Activated naive CD8-positive, alpha-beta T cell treated with anti-CD3 and anti-CD28 coated beads, Interleukin-2, amount 50 U/mL, for 24 hours (primary cell): Measurements from ENCODE around the gene F10.
"Not testable (repeated sequence)": the region's sequence is repeated elsewhere in the genome, so short reads cannot be mapped to it uniquely, and the experiment has no call there.

Experiments used
- ATAC-seq: fragments of 150-1000 bp; cut with Tn5 transposase; one replicate; pipeline ENCODE4 v1.10.0; 2021
- DNase-seq: peaks from one replicate; pipeline ENCODE4 v3.0.0; 2021
- H3K27ac Mint-ChIP-seq: one replicate; pipeline ENCODE4 v1.8.0; 2021; ENCODE audit warnings: mild to moderate bottlenecking, mixed read lengths
- H3K27me3 Mint-ChIP-seq: one replicate; pipeline ENCODE4 v1.8.0; 2021; ENCODE audit warnings: mixed read lengths
- H3K36me3 Mint-ChIP-seq: one replicate; pipeline ENCODE4 v1.8.0; 2021; ENCODE audit warnings: low read depth, mixed read lengths
- H3K4me1 Mint-ChIP-seq: one replicate; pipeline ENCODE4 v1.8.0; 2021; ENCODE audit warnings: mixed read lengths
- H3K4me3 Mint-ChIP-seq: one replicate; pipeline ENCODE4 v1.8.0; 2021; ENCODE audit warnings: mild to moderate bottlenecking, moderate library complexity, mixed read lengths
- H3K9me3 Mint-ChIP-seq: one replicate; pipeline ENCODE4 v1.8.0; 2021; ENCODE audit warnings: mixed read lengths

Gene F10

DNA sequence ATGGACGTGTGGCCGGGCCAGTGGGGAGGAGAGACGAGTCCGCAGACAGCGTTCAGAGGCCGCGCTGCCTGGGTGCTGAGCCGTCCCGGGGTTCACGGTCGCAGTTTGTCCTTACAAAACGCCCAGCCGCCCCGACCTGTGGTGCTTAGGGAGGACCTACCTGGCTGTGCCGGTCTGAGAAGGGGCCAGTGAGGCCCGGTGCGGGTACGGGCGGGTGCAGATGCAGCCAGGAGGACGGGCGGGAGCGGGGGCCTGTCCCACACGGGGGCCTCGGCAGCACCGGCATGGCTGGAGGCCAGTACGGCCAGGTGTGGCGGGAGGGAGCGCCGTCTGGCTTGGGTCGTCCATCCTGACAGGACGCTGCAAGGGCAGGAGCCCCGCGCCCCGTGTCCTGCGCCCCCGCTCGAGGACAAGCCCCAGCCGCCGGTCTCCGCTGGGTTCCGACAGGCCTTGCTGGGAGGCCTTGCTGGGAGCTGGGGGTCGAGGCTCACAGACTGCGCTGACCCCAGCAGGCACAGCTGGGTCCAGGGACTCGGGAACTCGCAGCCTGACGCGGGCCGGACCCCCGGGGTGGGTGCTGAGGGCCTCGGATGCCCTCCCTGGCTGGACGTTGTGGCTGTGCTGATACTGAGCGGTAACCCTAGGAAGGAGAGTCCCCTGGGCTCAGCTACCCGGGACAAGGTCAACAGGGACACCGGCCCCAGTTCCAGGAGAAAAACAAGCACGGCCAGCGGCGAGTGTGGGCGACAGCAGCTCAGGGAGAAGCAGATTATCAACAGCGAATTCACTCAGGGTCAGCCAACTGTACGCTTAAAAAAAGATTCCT lies 30.6 kb downstream of the F10 start:
- H3K4me3 Mint-ChIP-seq = peak overlapping the region; percentile 74
- peaks cover 19% of the 10 kb centered on the region for H3K27me3 Mint-ChIP-seq
- peaks cover 13% of the 10 kb centered on the region for H3K9me3 Mint-ChIP-seq
- ATAC-seq (peak; percentile 35), DNase-seq (peak; percentile 17)
- H3K36me3 Mint-ChIP-seq = no peaks in the 10 kb centered on the region
- H3K4me1 Mint-ChIP-seq = peaks cover 16% of the 10 kb centered on the region
- peak overlapping the region; percentile 64 for H3K27ac Mint-ChIP-seq

DNA sequence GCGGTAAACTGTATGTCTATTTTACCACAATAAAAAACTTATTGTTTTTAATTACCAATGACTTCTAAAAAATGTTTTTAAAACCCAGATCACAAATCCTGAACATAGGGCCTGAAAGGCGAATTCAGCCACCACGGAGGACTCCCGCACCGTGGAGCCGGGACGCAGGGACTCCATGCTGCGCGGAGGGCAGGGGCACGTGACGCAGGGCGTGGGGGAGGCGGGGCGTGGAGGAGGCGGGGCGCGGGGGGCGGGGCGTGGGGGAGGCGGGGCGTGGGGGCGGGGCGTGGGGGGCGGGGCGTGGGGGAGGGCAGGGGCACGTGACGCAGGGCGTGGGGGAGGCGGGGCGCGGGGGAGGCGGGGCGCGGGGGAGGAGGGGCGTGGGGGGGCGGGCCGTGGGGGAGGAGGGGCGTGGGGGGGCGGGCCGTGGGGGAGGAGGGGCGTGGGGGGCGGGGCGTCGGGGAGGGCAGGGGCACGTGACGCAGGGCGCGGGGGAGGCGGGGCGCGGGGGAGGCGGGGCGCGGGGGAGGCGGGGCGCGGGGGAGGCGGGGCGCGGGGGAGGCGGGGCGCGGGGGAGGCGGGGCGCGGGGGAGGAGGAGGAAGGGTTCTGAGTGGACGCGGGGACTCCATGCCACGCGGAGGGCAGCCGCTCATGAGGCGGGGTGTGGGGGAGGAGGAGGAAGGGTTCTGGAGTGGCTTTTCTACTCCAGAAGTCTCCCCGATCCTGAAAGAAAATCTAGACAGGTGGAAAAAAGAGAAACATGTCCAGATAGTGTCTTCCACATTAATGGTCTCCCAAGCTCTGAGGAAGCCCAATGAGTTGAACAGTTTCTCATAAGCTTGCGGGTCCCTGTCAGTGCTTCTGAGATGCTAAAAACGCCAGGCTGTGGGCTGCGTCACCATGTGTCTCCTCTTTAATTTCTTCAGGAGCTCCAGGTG lies 31.5 kb downstream of the F10 start:
- Mint-ChIP-seq H3K27ac (peak overlapping the region; percentile 62), H3K4me1 (peaks cover 16% of the 10 kb centered on the region), H3K9me3 (peaks cover 13% of the 10 kb centered on the region), H3K27me3 (peaks cover 19% of the 10 kb centered on the region), H3K4me3 (peak overlapping the region; percentile 74), H3K36me3 (no peaks in the 10 kb centered on the region)
- ATAC-seq (peak; percentile 42), DNase-seq (peak; percentile 66)

DNA sequence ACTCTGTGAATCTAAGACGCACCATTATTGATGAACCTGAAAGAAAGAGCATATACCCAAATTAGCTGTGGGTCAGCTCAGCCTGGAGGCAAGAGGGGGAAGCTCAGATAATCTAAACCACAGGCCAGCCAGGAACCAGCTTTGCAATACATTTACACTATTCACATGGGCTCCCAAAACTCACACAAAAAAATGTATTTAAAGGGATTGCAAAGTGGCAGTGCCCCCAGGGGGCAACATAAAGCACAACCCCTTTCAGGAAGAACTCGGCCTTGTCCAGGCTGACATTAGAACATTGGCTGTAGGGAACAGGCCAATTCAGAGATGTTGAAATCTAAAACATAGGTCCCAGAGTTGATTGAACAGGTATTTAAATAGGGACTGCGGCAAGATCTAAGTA lies 32.6 kb downstream of the F10 start:
- H3K4me1 Mint-ChIP-seq = peaks cover 19% of the 10 kb centered on the region
- H3K9me3 Mint-ChIP-seq = peaks cover 13% of the 10 kb centered on the region
- no peak overlapping the region for H3K27ac Mint-ChIP-seq
- no peaks in the 10 kb centered on the region for H3K36me3 Mint-ChIP-seq
- ATAC-seq = no peak
- H3K4me3 Mint-ChIP-seq = no peak overlapping the region
- peaks cover 18% of the 10 kb centered on the region for H3K27me3 Mint-ChIP-seq
- no peak for DNase-seq

GRCh38 chr13:113155982-113156655 lies 33.5 kb downstream of the F10 start:
- peaks cover 13% of the 10 kb centered on the region for H3K27me3 Mint-ChIP-seq
- no peak overlapping the region for H3K27ac Mint-ChIP-seq
- H3K9me3 Mint-ChIP-seq = peaks cover 13% of the 10 kb centered on the region
- no peaks in the 10 kb centered on the region for H3K36me3 Mint-ChIP-seq
- H3K4me3 Mint-ChIP-seq = no peak overlapping the region
- H3K4me1 Mint-ChIP-seq = peaks cover 20% of the 10 kb centered on the region
- no peak for ATAC-seq
- no peak for DNase-seq

- Mint-ChIP-seq H3K9me3 (peaks cover 13% of the 10 kb centered on the region), H3K27me3 (peaks cover 6% of the 10 kb centered on the region), H3K4me1 (peaks cover 21% of the 10 kb centered on the region), H3K4me3 (no peak overlapping the region), H3K27ac (no peak overlapping the region), H3K36me3 (no peaks in the 10 kb centered on the region)
- ATAC-seq (no peak), DNase-seq (no peak)
Measured at GRCh38 chr13:113157206-113157928, 34.8 kb downstream of the F10 start.

DNA sequence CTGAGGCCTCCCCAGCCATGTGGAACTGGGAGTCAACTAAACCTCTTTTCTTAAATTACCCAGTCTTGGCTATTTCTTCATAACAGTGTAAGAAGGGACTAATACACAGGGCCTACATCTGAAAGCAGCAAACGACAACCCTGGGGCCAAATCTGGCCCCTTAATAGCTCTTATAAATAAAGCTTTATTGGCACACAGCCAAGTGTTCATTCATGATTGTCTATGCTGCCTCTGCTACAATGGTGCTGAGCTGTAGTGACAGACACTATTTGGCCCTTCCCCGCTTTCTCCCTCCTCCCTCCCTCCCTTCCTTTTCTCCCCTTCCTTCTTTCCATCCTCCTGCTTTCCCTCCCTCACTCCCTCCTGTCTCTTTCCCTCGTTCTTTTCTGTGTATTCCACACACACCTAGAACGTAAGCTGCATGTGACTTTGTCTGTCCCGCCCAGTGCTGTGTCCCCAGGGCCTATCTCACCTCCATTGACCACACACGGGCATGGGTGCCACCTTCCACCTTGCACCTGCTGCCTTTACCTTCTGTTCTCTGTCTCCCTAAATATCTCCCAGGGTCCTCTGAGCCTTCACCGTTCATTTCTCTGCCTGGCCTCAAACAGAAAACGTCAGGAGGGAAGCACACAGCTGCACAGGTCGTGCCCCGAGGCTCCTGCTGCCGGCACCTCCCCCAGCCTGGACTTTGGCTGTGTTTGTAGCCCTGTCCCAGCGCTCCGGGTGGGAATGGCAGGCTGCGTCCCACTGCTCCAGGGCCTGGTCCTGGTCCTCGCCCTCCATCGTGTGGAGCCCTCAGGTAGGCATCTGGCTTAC lies 35.5 kb downstream of the F10 start, which contains the start of gene PROZ:
Gene PROZ (plus strand): TSS at position 720 of the 819 bp plus-strand sequence. CDS start 13 bp downstream, at position 733.
- no peaks in the 10 kb centered on the region for H3K36me3 Mint-ChIP-seq
- H3K4me1 Mint-ChIP-seq = peaks cover 16% of the 10 kb centered on the region
- peaks cover 13% of the 10 kb centered on the region for H3K9me3 Mint-ChIP-seq
- DNase-seq = no peak
- H3K27ac Mint-ChIP-seq = no peak within 1 kb of the TSS
- H3K4me3 Mint-ChIP-seq = no peak within 1 kb of the TSS
- H3K27me3 Mint-ChIP-seq = no peaks in the 10 kb centered on the region
- no peak for ATAC-seq

DNA sequence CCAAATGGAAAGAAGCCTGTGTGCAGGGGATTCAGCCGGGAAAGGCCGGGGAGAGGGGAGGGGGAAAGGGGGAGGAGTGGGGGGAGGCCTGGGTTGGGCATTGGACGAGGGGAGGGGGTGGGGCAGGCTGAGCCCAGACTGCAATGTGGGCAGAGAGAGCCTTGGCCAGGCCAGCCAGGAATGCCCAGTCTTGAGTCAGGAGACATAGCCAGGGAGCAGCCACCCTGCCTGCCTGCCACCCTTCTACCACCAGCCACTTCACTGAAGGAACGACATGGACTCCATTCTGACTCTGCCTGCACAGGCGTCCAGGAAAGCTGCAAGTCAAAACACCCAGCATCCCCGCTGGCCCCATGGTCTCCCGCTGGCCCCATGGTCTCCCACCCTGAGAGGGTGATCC lies 36.3 kb downstream of the F10 start:
- no peak overlapping the region for H3K27ac Mint-ChIP-seq
- ATAC-seq (no peak), DNase-seq (no peak)
- peaks cover 17% of the 10 kb centered on the region for H3K4me1 Mint-ChIP-seq
- peaks cover 13% of the 10 kb centered on the region for H3K9me3 Mint-ChIP-seq
- H3K36me3 Mint-ChIP-seq = no peaks in the 10 kb centered on the region
- H3K4me3 Mint-ChIP-seq = no peak overlapping the region
- peaks cover 4% of the 10 kb centered on the region for H3K27me3 Mint-ChIP-seq

GRCh38 chr13:113159701-113160100 lies 37.1 kb downstream of the F10 start:
- Mint-ChIP-seq H3K36me3 (no peaks in the 10 kb centered on the region), H3K27ac (no peak overlapping the region), H3K27me3 (peaks cover 4% of the 10 kb centered on the region), H3K9me3 (peaks cover 12% of the 10 kb centered on the region), H3K4me3 (no peak overlapping the region), H3K4me1 (peaks cover 17% of the 10 kb centered on the region)
- ATAC-seq (no peak), DNase-seq (no peak)

DNA sequence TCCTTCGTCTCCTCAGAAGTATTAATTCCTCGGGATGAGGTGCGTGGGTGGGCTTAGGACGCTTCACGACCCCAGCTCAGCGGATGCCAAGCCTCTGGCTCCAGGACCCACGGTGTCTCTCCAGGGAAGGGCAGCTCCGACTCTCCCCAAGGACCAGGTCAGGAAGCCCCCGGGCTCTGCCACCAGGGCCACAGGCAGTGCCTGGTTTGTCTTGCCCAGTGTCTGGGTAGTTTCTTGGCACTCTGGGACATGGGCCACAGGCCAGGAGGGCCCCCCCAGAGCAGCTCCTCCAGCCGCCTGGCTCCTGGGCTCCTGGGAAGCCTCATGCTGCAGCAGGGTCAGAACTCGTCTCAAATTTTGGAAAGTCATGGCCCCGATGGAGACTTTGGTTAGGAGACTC lies 38.4 kb downstream of the F10 start:
- no peaks in the 10 kb centered on the region for H3K9me3 Mint-ChIP-seq
- ATAC-seq (no peak), DNase-seq (no peak)
- peak overlapping the region; percentile 40 for H3K4me3 Mint-ChIP-seq
- H3K36me3 Mint-ChIP-seq = no peaks in the 10 kb centered on the region
- H3K27ac Mint-ChIP-seq = no peak overlapping the region
- H3K27me3 Mint-ChIP-seq = peaks cover 4% of the 10 kb centered on the region
- H3K4me1 Mint-ChIP-seq = peaks cover 19% of the 10 kb centered on the region

DNA sequence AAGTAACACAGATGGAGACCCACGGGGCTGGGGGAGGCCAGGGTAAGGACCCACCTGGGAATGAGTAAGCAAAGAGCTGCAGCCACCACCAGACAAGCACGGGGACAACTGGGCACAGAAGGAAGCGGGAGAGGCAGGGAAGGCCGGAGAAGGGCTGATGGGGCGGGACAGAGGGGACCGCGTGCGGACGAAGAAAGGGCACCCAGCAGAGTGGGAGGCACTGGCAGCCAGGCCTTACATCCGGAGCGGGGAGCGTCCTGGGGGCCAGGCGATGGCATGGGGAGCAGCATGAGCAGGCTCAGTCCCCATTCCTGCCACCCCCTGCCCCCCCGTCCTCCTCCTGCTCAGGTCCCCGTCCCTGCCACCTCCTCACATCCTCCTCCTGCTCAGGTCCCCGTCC lies 38.8 kb downstream of the F10 start:
- peak overlapping the region; percentile 40 for H3K4me3 Mint-ChIP-seq
- H3K27ac Mint-ChIP-seq = no peak overlapping the region
- no peak for DNase-seq
- H3K27me3 Mint-ChIP-seq = peaks cover 4% of the 10 kb centered on the region
- no peak for ATAC-seq
- no peaks in the 10 kb centered on the region for H3K36me3 Mint-ChIP-seq
- peaks cover 24% of the 10 kb centered on the region for H3K4me1 Mint-ChIP-seq
- H3K9me3 Mint-ChIP-seq = no peaks in the 10 kb centered on the region

- not testable (repeated sequence) for H3K4me3 Mint-ChIP-seq, H3K36me3 Mint-ChIP-seq, H3K27ac Mint-ChIP-seq, H3K9me3 Mint-ChIP-seq, ATAC-seq, DNase-seq, H3K27me3 Mint-ChIP-seq
- H3K4me1 Mint-ChIP-seq = peaks cover 27% of the 10 kb centered on the region
Measured at GRCh38 chr13:113161975-113162374, 39.4 kb downstream of the F10 start.

GRCh38 chr13:113162783-113163685 lies 40.4 kb downstream of the F10 start:
- Mint-ChIP-seq H3K27ac (no peak overlapping the region), H3K27me3 (peaks cover 4% of the 10 kb centered on the region), H3K4me3 (no peak overlapping the region), H3K4me1 (peaks cover 27% of the 10 kb centered on the region), H3K9me3 (no peaks in the 10 kb centered on the region), H3K36me3 (peaks cover 9% of the 10 kb centered on the region)
- peak; percentile 16 for ATAC-seq
- no peak for DNase-seq
